HG03045 (cell line): ENCODE results near the gene PRPS1.
"Not testable (repeated sequence)": the region's sequence is repeated elsewhere in the genome, so short reads cannot be mapped to it uniquely, and the experiment has no call there.

Source experiments
- ATAC-seq: cut with Tn5 transposase; IDR thresholded peaks from one replicate; pipeline ENCODE4 v1.9.1; 2021; ENCODE audit warnings: mild to moderate bottlenecking, moderate library complexity; ENCODE audit not compliant: unreplicated experiment

Gene PRPS1

DNA sequence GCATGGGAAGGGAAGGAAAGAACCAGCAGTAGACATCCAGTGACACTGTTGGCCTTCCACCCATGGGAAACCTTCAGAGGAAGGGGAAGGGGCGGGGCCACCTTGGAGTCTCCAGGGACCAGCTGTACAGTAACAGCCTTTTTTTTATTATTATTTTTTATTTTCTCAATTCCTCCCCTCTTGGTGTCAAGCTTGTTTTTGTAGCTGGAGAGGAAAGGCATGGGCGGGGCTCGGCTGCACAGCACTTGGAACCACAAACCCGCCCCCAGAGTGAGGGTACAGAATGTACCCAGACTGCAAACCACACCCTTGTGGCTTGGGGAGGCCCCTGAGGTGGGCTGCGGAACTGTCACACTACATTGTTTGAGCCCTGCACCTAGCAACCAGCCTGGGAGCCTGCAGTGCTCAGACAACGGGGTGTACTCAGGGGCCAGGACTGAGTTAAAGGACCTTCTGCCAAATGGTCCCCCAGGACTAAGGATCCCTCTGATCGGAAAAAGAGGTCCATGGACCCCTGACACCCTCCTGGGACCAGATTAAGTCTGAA, 45.7 kb downstream of the PRPS1 start:
- ATAC-seq = peak; percentile 89

- ATAC-seq = peak; percentile 13
Observed at GRCh38 chrX:107674480-107675364, 46.4 kb downstream of the PRPS1 start.

- no peak for ATAC-seq
Observed at GRCh38 chrX:107675365-107675654, 47.0 kb downstream of the PRPS1 start.

GRCh38 chrX:107675823-107676555, 47.7 kb downstream of the PRPS1 start:
- no peak for ATAC-seq

- peak; percentile 31 for ATAC-seq
Observed at GRCh38 chrX:107676559-107677378, 48.5 kb downstream of the PRPS1 start.

GRCh38 chrX:107677501-107677901, 49.2 kb downstream of the PRPS1 start:
- ATAC-seq = no peak

DNA sequence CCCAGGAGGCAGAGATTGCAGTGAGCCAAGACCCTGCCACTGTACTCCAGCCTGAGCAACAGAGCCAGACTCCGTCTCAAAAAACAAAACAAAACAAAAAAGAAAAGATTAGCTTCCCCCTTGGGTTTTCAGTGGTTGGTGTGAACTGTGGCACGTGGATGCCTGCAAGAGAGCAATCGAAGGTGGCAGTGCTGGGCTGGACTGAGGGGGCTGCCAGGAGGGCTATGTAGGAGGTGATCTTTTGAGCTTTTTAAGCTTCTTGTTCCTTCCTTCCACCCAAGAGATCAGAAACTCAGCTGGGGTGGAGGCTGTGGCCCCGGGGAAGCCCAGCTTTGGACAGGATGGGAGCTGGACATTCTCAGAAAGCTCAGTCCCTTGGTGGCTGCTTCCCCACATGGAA, 49.6 kb downstream of the PRPS1 start:
- ATAC-seq = no peak

- ATAC-seq = no peak
Observed at GRCh38 chrX:107678957-107679740, 50.8 kb downstream of the PRPS1 start.

- ATAC-seq = no peak
Observed at GRCh38 chrX:107682256-107682655, 53.9 kb downstream of the PRPS1 start.

DNA sequence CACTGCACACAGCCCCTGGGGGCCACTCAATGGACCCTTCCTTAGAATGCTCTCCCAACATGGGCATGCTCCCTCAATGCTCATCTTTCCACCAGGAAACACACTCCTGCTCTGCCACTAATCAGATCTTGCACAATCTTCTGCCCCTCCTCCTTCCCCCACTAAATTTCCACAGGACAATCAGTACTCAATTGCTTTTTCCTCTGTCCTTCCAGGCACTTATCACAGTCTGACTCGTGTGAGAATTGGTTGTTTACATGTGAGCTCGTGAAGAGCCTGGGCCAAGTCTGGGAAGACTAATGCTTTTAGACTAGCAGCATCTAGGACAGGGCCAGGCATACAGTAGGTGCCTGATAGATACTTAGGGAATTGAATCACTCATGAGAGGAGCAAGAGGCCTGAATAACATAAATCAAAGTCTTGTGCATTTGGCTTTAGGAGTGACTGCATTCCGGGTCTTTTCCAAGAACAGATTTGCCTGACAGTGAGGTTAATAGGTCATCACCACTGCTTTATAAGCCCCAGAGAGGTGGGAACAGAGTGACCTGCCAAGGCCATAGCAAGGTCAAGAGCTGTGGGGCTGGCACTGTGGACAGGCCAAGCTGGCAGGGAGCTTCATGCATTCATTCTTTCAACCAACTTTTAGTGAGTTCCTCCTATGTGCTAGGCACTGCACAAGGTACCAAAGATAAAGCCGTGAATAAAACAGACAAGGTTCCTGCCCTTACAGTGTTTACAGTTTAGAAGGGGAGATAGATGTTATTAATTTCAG, 55.0 kb downstream of the PRPS1 start:
- no peak for ATAC-seq

DNA sequence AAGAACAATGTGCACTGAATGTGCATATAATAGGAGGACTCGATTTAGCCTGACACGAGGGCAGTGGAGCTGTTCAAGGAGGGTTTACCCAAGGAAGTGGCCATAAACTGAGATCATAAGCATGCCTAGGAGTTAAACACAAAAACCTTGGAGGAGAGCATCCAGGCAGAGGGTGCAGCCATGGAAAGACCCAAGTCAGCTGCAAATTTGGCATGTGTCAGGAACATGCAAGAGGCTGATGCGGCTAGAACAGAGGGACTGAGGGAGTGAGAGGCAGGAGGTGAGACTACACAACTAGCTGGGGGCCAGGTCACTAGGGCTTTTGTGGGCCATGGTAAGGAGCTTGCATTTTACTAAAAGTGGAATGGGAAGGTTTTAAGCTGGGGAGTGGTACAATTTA, 55.6 kb downstream of the PRPS1 start:
- no peak for ATAC-seq

DNA sequence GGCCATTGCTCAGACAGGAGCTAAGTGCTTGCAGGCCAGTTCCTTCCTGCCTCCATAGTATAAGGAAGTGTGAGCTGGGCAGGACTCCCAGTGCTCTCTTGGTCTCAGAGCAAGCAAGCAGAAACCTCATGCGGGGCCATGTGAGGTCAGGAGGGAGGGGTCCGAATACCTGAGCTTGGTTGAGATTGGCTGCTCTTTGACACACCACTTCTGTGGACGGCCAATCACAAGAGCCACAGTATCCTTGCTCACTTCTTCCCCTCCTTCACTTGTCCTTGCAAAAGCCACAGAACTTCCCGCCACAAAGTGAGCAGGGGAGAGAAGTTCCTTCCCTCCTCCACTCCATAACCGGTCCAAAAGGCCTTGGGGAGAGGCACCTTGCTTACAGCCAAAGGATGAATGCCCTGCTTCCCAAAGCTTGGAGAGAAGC, 56.7 kb downstream of the PRPS1 start:
- peak; percentile 85 for ATAC-seq

DNA sequence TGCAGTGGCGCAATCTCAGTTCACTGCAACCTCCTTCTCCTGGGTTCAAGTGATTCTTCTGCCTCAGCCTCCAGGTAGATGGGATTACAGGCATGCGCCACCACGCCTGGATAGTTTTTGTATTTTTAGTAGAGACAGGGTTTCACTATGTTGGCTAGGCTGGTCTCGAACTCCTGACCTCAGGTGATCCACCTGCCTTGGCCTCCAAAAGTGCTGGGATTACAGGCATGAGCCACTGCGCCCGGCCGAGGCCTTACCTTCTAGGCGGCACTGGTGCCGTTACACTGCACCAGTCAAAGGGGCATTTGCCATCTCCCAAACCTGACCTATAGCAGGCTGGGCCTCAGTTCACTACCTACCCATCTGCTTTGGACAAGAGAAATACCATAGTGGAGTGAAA, 57.3 kb downstream of the PRPS1 start:
- ATAC-seq = not testable (repeated sequence)

- ATAC-seq = no peak
Observed at GRCh38 chrX:107686026-107686425, 57.7 kb downstream of the PRPS1 start.

GRCh38 chrX:107686792-107687191, 58.5 kb downstream of the PRPS1 start:
- ATAC-seq = no peak

GRCh38 chrX:107687445-107687844, 59.1 kb downstream of the PRPS1 start:
- no peak for ATAC-seq

DNA sequence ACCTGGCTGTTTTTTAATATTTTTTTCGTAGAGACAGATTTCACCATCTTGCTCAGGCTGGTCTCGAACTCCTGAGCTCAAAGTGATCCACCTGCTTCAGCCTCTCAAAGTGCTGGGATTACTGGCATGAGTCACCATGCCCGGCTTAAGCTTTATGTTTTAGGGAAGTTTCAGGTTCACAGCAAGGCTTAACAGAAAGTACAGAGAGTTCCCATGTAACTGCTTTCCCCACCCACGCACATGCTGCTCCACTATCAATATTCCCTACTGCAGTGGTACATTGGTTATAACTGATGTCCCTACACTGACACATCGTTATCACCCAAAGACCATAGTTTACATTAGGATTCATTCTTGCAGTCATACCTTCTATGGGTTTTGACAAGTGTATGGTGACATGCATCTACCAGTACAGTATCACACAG, 62.7 kb downstream of the PRPS1 start:
- no peak for ATAC-seq

DNA sequence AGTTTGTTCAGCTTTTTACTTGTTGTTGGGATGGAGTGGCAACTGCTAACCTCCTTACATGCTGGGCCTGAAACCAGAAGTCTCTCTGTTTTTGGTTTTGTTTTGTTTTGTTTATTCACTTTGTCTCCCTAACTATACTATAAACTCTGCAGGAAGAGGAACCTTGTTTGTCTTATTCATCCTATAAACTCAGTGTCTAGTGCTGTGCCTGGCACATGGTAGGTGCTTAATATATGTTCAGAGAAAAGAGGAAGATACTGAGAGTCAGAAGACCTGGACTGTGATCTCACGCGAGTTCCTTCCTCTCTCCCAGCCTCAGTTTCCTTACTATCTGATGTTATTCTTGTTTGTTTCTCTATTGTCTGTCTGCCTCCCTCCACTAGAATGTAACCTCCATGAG, 71.3 kb downstream of the PRPS1 start:
- ATAC-seq = no peak

GRCh38 chrX:107700317-107700774, 72.0 kb downstream of the PRPS1 start:
- ATAC-seq = no peak
